Smooth muscle cell (in vitro differentiated cells): ENCODE measurements around the gene ATP6V0A1. TPM values are rescaled to one million over a fixed set of nuclear protein-coding genes. Genes with fewer than 3 reads are reported as not detected.
"Not testable (repeated sequence)": the region's sequence is repeated elsewhere in the genome, so short reads cannot be mapped to it uniquely, and the experiment has no call there.

Experiments
- DNase-seq: peaks from one replicate; lab custom pipeline; 2025; ENCODE audit not compliant: unreplicated experiment; lab: John Stamatoyannopoulos, UW
- H2AFZ ChIP-seq: fragments of 200-600 bp; sonication (generic); 2 replicates; pipeline ENCODE4 v1.6.0; 2016; ENCODE audit warnings: antibody characterized with exemption, low read depth, mild to moderate bottlenecking
- H3F3A ChIP-seq: fragments of 200-600 bp; sonication (generic); 2 replicates; pipeline ENCODE4 v1.6.0; 2017; ENCODE audit warnings: antibody characterized with exemption, low read depth
- H3K27ac ChIP-seq: fragments of 200-600 bp; sonication (generic); 2 replicates; pipeline ENCODE4 v1.5.1; 2016; ENCODE audit warnings: low read depth, mild to moderate bottlenecking
- H3K27me3 ChIP-seq: fragments of 200-600 bp; sonication (generic); 2 replicates; pipeline ENCODE4 v1.6.1; 2016; ENCODE audit warnings: low read depth, mild to moderate bottlenecking
- H3K36me3 ChIP-seq: fragments of 200-600 bp; sonication (generic); 2 replicates; pipeline ENCODE4 v1.5.1; 2016; ENCODE audit warnings: low read depth
- H3K4me1 ChIP-seq: fragments of 200-600 bp; sonication (generic); 2 replicates; pipeline ENCODE4 v1.5.1; 2016; ENCODE audit warnings: low read depth
- H3K4me2 ChIP-seq: fragments of 200-600 bp; sonication (generic); 2 replicates; pipeline ENCODE4 v1.6.0; 2016; ENCODE audit warnings: mild to moderate bottlenecking
- H3K4me3 ChIP-seq: fragments of 200-600 bp; sonication (generic); 2 replicates; pipeline ENCODE4 v1.5.1; 2016; ENCODE audit warnings: mild to moderate bottlenecking
- H3K79me2 ChIP-seq: fragments of 200-600 bp; sonication (generic); 2 replicates; pipeline ENCODE4 v1.6.0; 2016; ENCODE audit warnings: low read depth, mild to moderate bottlenecking
- H3K9ac ChIP-seq: fragments of 200-600 bp; sonication (generic); 2 replicates; pipeline ENCODE4 v1.6.0; 2016; ENCODE audit warnings: low read depth
- H3K9me3 ChIP-seq: fragments of 200-600 bp; sonication (generic); replicated peaks from 2 replicates; pipeline ENCODE4 v1.5.1; 2016; ENCODE audit warnings: low read depth
- H4K20me1 ChIP-seq: fragments of 200-600 bp; sonication (generic); 2 replicates; pipeline ENCODE4 v1.6.0; 2016; ENCODE audit warnings: low read depth
- WGBS: methylation state at CpG from one replicate; pipeline ENCODE4 v1.1.7; 2016; ENCODE audit warnings: low lambda C conversion rate; 5-methylcytosine and 5-hydroxymethylcytosine counted together
- polyA plus RNA-seq: library from polyadenylated mRNA; unstranded; fragments of >200 nt; fragmentation: Nextera tagmentation; extraction: Ambion mirVana; gene quantifications from 2 replicates; pipeline ENCODE4 v1.2.1, GENCODE V29; 2016
- total RNA-seq: library from RNA; depleted of rRNA; stranded (reverse); fragments of >200 nt; gene quantifications from 2 replicates; pipeline ENCODE4 v1.2.3, GENCODE V29; 2014
- TF ChIP-seq, protein P1 (sequence below): fragments of 200-600 bp; sonication (generic); IDR thresholded peaks from 2 replicates; pipeline ENCODE4 v1.5.1; 2017; ENCODE audit warnings: borderline replicate concordance, mild to moderate bottlenecking, antibody characterized with exemption; ENCODE audit not compliant: insufficient read depth, poor library complexity, severe bottlenecking

ATP6V0A1 gene
- total and polyA plus RNA-seq, 2 experiments from 2014 or later: 27.3 to 54.7 TPM

DNA sequence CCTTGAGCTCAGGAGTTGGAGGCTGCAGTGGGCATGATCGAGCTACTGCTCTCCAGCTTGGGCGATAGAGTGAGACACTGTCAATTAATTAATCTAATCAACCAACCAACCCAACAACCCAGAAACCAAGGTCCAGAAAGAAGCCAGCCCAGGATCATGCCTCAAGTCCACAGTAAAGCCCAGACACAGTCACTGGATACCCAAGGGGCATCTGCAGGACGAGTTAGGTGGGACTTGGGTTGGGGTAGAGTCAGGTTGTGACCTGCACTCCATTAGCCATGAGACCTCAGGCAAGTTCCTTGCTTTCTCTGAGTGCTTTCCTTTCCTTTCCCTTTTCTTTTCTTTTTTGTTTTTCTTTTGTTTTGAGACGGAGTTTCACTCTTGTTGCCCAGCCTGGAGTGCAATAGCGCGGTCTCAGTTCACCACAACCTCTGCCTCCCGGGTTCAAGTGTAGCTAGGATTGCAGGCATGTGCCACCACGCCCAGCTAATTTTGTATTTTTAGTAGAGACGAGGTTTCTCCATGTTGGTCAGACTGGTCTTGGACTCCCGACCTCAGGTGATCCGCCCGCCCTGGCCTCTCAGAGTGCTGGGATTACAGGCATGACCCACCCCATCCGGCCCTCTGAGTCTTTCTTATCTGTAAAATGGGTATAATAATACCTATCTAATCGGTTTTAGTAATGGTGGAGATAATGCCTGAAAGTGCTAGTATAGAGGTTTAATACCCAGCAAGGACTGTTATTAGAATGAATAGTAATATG, 90.5 kb downstream of the ATP6V0A1 start:
- Histone ChIP-seq H4K20me1 (peaks cover 6% of the 10 kb centered on the region), H3K4me2 (peak overlapping the region; percentile 88)
- 82% methylated on average over 14 of the region's 14 CpGs for WGBS

DNA sequence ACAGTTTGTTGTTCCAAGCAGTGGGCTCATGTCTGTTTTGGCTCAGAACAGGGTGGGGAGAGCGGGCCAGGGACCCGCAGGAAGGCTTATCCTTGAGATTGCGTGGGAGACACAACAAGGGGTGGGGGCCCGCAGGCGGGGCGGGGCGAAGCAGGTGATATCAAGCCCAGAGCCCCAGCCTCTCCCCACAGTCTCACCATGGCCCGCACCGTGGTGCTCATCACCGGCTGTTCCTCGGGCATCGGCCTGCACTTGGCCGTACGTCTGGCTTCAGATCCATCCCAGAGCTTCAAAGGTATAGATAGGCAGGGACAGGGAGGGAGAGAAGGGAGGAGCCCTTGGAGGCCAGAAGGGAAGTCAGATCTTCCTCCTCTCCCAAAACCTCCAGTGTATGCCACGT, 94.1 kb downstream of the ATP6V0A1 start, which contains the start of gene HSD17B1:
Gene HSD17B1 (plus strand): TSS at position 188 of the 400 bp plus-strand sequence. CDS start 11 bp downstream, at position 199.
- DNase-seq, H3K9ac ChIP-seq, H3K27me3 ChIP-seq, H3K27ac ChIP-seq, H4K20me1 ChIP-seq, H3F3A ChIP-seq, H3K36me3 ChIP-seq, H2AFZ ChIP-seq, H3K9me3 ChIP-seq: not testable (repeated sequence)
- H3K4me1 ChIP-seq: peaks cover 21% of the 10 kb centered on the region
- 95% methylated on average over 15 of the region's 15 CpGs for WGBS
- peak within 1 kb of the TSS; percentile 69 for H3K4me3 ChIP-seq
- peak within 1 kb of the TSS; percentile 96 for H3K4me2 ChIP-seq
- H3K79me2 ChIP-seq: peaks cover 20% of the 10 kb centered on the region

More for the DNA sequence above, 90.5 kb downstream of the ATP6V0A1 start:
- H3K27ac ChIP-seq: no peak overlapping the region
- H2AFZ ChIP-seq: no peak overlapping the region
- H3F3A ChIP-seq: peaks cover 5% of the 10 kb centered on the region
- no peaks in the 10 kb centered on the region for H3K27me3 ChIP-seq
- peaks cover 7% of the 10 kb centered on the region for H3K79me2 ChIP-seq
- TF ChIP-seq, protein P1, sequence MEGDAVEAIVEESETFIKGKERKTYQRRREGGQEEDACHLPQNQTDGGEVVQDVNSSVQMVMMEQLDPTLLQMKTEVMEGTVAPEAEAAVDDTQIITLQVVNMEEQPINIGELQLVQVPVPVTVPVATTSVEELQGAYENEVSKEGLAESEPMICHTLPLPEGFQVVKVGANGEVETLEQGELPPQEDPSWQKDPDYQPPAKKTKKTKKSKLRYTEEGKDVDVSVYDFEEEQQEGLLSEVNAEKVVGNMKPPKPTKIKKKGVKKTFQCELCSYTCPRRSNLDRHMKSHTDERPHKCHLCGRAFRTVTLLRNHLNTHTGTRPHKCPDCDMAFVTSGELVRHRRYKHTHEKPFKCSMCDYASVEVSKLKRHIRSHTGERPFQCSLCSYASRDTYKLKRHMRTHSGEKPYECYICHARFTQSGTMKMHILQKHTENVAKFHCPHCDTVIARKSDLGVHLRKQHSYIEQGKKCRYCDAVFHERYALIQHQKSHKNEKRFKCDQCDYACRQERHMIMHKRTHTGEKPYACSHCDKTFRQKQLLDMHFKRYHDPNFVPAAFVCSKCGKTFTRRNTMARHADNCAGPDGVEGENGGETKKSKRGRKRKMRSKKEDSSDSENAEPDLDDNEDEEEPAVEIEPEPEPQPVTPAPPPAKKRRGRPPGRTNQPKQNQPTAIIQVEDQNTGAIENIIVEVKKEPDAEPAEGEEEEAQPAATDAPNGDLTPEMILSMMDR: no peak
- H3K4me3 ChIP-seq: peak overlapping the region; percentile 53
- H3K36me3 ChIP-seq: no peaks in the 10 kb centered on the region
- peaks cover 11% of the 10 kb centered on the region for H3K4me1 ChIP-seq
- DNase-seq: no peak
- H3K9me3 ChIP-seq: no peaks in the 10 kb centered on the region
- no peak overlapping the region for H3K9ac ChIP-seq

GRCh38 chr17:42553161-42553818, 94.6 kb downstream of the ATP6V0A1 start:
- Histone ChIP-seq H3K79me2 (peaks cover 20% of the 10 kb centered on the region), H3K9me3 (no peaks in the 10 kb centered on the region), H3F3A (no peaks in the 10 kb centered on the region), H3K4me3 (peak overlapping the region; percentile 69), H3K9ac (no peak overlapping the region), H2AFZ (no peak overlapping the region), H3K36me3 (no peaks in the 10 kb centered on the region), H3K27ac (no peak overlapping the region), H3K27me3 (no peaks in the 10 kb centered on the region), H3K4me2 (peak overlapping the region; percentile 96), H3K4me1 (peaks cover 21% of the 10 kb centered on the region), H4K20me1 (peaks cover 6% of the 10 kb centered on the region)
- no peak for DNase-seq
- TF ChIP-seq, protein P1: no peak
- 84% methylated on average over 45 of the region's 45 CpGs for WGBS

GRCh38 chr17:42553866-42554249, 95.2 kb downstream of the ATP6V0A1 start:
- H3K9ac ChIP-seq: peak overlapping the region; percentile 75
- peaks cover 20% of the 10 kb centered on the region for H3K79me2 ChIP-seq
- H3K4me2 ChIP-seq: peak overlapping the region; percentile 96
- no peaks in the 10 kb centered on the region for H3K36me3 ChIP-seq
- WGBS: 74% methylated on average over 16 of the region's 16 CpGs
- H3K4me3 ChIP-seq: peak overlapping the region; percentile 69
- no peak for DNase-seq
- H2AFZ ChIP-seq: no peak overlapping the region
- no peaks in the 10 kb centered on the region for H3F3A ChIP-seq
- H3K9me3 ChIP-seq: no peaks in the 10 kb centered on the region
- peaks cover 6% of the 10 kb centered on the region for H4K20me1 ChIP-seq
- TF ChIP-seq, protein P1: no peak
- H3K4me1 ChIP-seq: peaks cover 19% of the 10 kb centered on the region
- no peak overlapping the region for H3K27ac ChIP-seq
- H3K27me3 ChIP-seq: no peaks in the 10 kb centered on the region
